Bronchial epithelial cell (primary cell): ENCODE measurements around the gene METTL24. TPM values are rescaled to one million over a fixed set of nuclear protein-coding genes. Genes with fewer than 3 reads are reported as not detected.

Source experiments
- DNase-seq: peaks from one replicate; pipeline ENCODE4 v3.0.0-alpha.2; 2010; ENCODE audit warnings: low read depth
- FAIRE-seq: peaks from 2 replicates; lab custom pipeline; 2011; peaks lifted over from hg19 to GRCh38; lab: Jason Lieb, UNC
- H3K27me3 ChIP-seq: 2 replicates; pipeline ENCODE4 v1.5.1; 2011; ENCODE audit warnings: low read length; ENCODE audit not compliant: control insufficient read depth, insufficient read depth
- H3K36me3 ChIP-seq: 2 replicates; pipeline ENCODE4 v1.5.1; 2011; ENCODE audit warnings: low read length; ENCODE audit not compliant: control insufficient read depth, insufficient read depth
- H3K4me3 ChIP-seq: 2 replicates; pipeline ENCODE4 v1.5.1; 2011; ENCODE audit warnings: mild to moderate bottlenecking, low read depth, low read length, control low read depth
- CTCF ChIP-seq: IDR thresholded peaks from 2 replicates; pipeline ENCODE4 v1.5.1; 2011; ENCODE audit warnings: mild to moderate bottlenecking, moderate library complexity, low read length, control low read depth, inconsistent platforms; ENCODE audit not compliant: insufficient read depth, severe bottlenecking
- total RNA-seq: library from RNA; depleted of rRNA; stranded (reverse); fragments of >200 nt; gene quantifications from 2 replicates; pipeline ENCODE4 v1.2.1, GENCODE V29; 2014

METTL24 gene
- total RNA-seq, 1 donor from 2014 or later, result not detected

- Histone ChIP-seq H3K4me3 (no peak overlapping the region), H3K27me3 (no peaks in the 10 kb centered on the region), H3K36me3 (no peaks in the 10 kb centered on the region)
- DNase-seq (no peak), FAIRE-seq (no peak)
- no peak for TF ChIP-seq CTCF
Measured at GRCh38 chr6:110298411-110298810, 59.7 kb downstream of the METTL24 start.

- DNase-seq (no peak), FAIRE-seq (no peak)
- no peaks in the 10 kb centered on the region for H3K27me3 ChIP-seq
- H3K4me3 ChIP-seq, result no peak overlapping the region
- no peak for TF ChIP-seq CTCF
- no peaks in the 10 kb centered on the region for H3K36me3 ChIP-seq
Measured at GRCh38 chr6:110296241-110297025, 61.7 kb downstream of the METTL24 start.

GRCh38 chr6:110295451-110296165 is 62.5 kb downstream of the METTL24 start:
- DNase-seq (no peak), FAIRE-seq (no peak)
- Histone ChIP-seq H3K27me3 (no peaks in the 10 kb centered on the region), H3K4me3 (no peak overlapping the region), H3K36me3 (no peaks in the 10 kb centered on the region)
- TF ChIP-seq CTCF, result no peak

GRCh38 chr6:110287462-110288341 is 70.4 kb downstream of the METTL24 start:
- FAIRE-seq (no peak), DNase-seq (no peak)
- TF ChIP-seq CTCF, result no peak

GRCh38 chr6:110285306-110286060 is 72.7 kb downstream of the METTL24 start:
- DNase-seq (peak; percentile 4), FAIRE-seq (no peak)
- no peak overlapping the region for H3K4me3 ChIP-seq
- no peaks in the 10 kb centered on the region for H3K27me3 ChIP-seq
- H3K36me3 ChIP-seq, result no peaks in the 10 kb centered on the region
- TF ChIP-seq CTCF, result no peak

More at GRCh38 chr6:110287462-110288341, 70.4 kb downstream of the METTL24 start:
- Histone ChIP-seq H3K4me3 (no peak overlapping the region), H3K36me3 (no peaks in the 10 kb centered on the region), H3K27me3 (no peaks in the 10 kb centered on the region)
